HG02610 (cell line): Measurements from ENCODE around the gene URB1.
"Not testable (repeated sequence)": the region's sequence is repeated elsewhere in the genome, so short reads cannot be mapped to it uniquely, and the experiment has no call there.

Experiments
- ATAC-seq: cut with Tn5 transposase; IDR thresholded peaks from one replicate; pipeline ENCODE4 v1.9.1; 2021; ENCODE audit warnings: mild to moderate bottlenecking, moderate library complexity; ENCODE audit not compliant: unreplicated experiment

Gene URB1

DNA sequence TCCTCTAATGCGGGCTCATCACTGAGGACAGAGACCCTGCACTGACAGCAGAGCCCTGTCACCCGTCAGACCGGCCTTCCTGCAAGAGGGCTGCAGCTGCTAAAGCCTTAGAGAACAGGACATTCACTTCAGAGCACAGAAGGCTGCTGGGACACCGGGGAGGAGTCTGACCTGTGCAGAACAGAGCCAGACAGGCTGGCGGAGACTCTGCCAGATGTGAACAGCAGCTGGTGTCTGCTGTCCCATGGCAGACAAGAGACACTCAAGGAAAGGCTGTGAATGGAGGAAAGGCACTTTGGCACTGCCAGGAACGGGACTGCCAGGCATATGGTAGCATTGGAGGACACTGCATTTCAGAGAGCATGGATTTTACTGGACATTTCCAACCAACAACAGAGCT lies 72.8 kb downstream of the URB1 start:
- no peak for ATAC-seq

GRCh38 chr21:32319012-32319411 lies 73.8 kb downstream of the URB1 start:
- ATAC-seq: no peak

DNA sequence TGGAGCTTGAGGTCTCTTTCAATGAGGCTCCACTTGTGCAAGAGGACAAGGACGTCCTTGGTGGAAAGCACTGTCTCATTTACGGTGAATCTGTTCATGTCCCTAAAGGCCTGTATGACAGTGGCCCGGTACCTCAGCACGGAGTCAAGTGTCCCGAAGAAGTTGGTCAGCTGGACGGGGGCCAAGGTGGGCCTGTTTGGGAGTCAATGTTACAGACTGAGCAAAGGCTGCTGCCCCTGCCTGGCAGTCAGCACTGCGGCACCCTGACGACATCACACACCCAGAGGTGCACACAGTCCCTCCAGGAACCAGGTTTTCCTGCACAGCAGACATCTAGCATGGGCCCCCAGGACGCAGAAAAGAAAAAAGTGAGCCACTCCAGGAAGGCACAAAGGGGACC lies 75.1 kb downstream of the URB1 start:
- no peak for ATAC-seq

DNA sequence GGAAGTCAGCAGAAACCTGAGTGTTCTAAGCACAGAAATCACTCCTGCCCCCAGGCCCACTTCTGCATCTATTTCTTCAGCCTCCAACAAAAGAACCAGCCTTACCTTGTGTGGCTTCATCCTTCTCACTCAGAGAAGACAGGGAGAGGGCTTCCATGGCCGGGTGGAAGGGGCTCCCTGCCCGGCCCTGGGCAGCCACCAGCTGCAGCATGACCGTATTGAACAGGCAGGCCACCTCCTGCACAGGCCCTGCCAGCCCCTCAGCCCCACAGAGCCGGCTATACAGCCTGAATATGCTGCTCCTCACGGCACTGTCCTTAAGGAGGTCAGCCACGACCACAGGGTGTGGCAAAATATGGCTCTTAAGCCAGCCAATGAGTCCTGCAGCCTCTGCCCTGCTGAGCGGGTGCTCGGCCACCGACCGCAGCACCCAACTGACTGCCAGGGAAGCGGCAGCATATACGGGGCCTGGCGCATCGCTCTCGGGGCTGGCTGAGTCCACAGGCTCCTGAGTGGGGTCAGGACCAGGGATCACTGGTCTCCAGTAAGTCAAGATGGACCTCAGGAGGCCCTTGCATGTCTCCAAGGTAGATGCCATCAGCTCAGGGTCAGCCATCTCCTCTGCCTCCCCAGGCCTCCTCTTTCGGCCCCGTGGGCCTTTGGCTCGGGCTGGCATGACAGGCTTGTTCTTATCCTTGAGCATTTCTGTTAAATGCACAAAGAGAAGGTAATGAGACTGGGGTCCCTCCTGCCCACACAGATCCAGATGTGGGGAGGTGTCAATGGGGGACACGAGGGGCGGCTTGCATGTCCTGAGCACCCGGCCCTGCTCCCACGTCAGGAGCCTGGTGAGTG lies 76.2 kb downstream of the URB1 start:
- no peak for ATAC-seq

DNA sequence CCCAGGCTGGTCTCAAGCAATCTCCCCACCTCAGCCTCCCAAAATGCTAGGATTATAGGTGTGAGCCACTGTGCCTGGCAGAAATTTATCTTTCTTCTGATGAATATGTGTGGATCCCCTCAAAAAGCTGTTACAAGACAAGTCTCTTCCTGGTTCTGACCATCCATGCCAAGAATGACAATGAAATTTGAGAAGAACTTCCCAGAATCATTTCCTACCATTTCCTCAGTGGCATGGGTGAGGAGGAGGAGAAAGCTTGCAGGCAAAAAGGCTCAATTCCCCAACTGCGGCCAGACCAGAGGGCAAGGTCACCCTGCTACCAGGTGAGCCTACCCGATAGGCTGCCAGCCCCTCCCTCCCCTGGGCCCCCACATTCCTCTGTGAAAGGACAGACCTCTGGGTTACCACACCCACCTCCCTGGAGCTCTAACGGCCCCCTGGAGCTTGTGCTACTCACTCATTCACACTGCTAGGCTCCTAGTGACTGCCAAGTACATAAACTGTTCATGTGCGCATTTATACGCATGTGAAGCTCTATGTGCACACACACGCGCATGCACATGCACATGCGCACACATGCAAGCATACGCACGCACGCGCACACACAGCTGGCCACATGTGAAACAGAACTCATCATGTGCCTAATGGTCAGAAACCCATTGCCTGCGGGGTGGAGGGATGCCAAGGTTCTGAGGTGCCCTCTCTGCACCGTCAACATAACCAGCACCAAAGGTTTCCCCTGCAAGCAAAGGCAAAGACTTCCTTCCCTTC lies 77.1 kb downstream of the URB1 start:
- no peak for ATAC-seq

GRCh38 chr21:32314806-32315205 lies 78.0 kb downstream of the URB1 start:
- no peak for ATAC-seq

DNA sequence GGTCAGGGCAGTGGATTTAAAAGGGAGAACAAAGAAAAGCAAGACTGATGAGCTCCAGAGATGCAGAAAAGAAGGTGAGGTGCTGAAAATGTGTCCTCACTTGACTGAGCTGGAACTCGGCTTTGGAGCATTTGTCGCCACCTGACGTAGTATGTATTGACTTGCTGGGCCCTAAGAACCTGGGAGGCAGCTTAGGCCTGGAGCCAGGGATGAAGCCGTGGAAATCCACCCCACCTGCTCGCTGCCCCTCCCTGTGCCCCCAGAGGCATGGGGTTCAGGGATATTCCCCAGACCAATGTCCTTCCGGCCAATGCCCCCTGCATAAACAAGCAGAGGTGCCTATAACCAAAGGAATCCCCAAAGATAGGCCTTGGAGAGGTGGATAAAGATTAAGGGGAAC lies 79.8 kb downstream of the URB1 start:
- no peak for ATAC-seq

GRCh38 chr21:32312326-32312725 lies 80.5 kb downstream of the URB1 start:
- ATAC-seq: no peak

DNA sequence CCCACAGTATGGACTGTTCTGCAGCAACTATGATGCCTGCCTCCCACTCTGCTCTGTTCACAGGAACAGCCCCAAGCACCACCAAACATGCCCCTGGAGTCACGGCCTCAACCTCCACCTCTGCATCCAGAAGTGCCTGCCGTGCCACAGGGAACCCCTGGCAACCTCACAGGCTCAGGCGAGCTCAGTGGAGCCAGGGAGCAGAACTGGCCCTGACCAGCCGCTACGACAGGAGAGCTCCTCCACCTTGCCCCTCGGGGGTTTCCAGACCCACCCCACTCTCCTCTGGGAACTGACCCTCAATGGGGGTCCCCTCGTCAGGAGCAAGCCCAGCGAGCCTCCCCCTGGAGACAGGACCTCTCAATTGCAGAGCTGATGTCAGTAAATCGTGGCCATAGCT lies 81.2 kb downstream of the URB1 start:
- no peak for ATAC-seq

DNA sequence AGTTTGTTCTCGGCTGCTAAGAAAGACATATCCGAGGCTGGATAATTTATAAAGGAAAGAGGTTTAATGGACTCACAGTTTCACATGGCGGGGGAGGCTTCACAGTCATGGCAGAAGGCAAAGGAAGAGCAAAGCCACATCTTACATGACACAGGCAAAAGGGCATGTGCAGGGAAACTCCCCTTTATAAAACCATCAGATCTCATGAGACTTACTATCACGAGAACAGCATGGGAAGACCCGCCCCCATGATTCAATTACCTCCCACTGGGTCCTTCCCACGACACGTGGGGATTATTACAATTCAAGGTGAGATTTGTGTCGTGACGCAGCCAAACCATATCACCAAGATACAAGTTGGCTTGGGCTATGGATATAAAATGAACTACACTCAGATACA lies 81.8 kb downstream of the URB1 start:
- ATAC-seq: not testable (repeated sequence)

DNA sequence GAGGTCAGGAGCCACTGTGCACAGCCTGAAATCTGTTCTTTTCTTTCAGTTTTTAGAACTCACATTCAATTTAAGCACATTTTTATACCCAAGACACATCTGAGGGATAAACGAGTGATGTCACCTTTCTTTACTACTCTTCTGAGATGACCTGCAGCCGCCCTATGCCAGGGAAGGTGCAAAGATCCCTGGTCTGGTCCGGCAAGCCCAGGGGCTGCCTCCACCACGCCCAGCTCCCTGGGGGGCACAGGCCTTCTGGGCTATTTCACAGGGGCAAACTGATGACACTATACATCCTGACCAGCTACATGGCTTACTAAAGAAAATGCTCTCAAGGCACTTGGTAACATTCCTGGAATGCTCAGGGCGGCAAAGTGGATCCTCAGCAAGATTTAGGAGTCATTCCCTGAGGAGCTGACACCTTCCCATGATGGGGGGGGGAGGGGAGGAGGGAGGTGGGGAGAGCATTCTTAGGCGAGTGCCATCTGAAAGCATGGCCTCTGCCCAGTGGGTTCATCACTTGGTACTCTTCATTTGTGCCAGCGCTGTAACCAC lies 82.8 kb downstream of the URB1 start:
- no peak for ATAC-seq

- no peak for ATAC-seq
Observed at GRCh38 chr21:32308696-32309095, 84.1 kb downstream of the URB1 start.

DNA sequence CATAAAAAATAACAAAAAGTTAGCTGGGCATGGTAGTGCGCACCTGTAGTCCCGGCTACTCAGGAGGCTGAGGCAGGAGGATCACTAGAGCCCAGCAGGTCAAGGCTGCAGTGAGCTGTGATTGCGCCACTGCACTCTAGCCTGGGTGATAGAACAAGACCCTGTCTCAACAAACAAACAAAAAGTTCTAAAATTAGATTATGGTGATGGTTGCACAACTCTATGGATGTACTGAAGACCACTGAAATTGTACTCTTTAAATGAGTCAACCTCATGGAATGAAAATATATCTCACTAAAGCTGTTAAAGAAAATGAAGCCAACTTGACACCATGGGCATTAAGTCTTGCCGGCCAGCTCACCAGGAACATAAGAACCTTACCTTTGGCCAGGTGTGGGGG lies 85.1 kb downstream of the URB1 start:
- ATAC-seq: no peak

DNA sequence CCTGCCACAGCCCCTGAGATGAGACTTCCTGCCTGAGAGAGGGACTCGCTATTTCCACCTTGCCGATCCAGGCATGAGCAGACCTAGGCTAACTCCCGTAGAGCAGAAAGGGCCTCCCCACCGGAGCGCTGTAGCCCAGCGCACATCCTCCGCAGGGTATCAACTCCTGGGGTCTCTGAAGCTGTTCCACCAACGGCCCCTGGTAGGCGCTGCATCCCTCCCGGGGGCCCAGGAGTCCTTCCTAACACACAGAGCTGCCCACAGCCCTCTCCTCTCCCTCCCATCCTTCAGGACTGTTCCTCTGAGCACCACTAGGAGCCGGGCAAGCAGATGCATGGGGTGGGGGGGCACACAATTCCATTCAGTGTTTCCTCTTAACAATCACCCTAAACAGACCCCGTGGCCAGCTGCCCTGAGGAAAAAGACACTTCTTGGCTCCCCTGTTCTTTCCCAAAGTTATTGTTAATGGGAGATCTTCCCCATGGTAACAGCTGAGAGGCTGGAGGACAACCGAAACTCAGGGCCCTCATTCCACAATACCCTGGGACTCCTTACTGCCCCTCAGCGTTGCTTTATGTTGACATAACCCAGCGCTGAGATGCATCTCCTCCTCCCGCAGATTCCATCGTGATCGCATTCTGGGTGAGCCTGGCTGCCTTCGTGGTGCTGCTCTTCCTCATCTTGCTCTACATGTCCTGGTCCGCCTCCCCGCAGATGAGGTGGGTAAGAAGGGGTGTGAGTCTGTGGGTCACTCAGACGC lies 86.6 kb downstream of the URB1 start:
- no peak for ATAC-seq

GRCh38 chr21:32304998-32305397 lies 87.8 kb downstream of the URB1 start:
- no peak for ATAC-seq

- no peak for ATAC-seq
Observed at GRCh38 chr21:32303385-32303784, 89.4 kb downstream of the URB1 start.

DNA sequence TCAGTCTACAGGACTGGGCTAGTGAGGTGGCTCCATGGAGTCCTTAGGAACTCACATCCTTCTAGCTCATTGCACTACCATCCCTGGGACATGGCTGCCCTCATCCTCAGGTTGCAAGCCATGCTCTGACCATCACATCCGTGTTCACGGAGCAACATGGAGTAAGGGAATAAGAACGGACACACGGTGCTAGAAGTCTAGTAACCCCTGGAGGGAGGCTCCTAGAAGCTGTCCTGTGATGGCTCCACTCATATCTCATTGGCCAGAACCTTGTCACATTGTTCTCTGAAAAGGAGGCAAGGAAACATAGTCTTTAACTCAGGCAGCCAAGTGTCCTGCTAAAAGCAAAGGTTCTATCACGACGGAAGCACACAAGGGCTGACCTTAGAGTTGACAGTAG lies 90.3 kb downstream of the URB1 start:
- no peak for ATAC-seq

DNA sequence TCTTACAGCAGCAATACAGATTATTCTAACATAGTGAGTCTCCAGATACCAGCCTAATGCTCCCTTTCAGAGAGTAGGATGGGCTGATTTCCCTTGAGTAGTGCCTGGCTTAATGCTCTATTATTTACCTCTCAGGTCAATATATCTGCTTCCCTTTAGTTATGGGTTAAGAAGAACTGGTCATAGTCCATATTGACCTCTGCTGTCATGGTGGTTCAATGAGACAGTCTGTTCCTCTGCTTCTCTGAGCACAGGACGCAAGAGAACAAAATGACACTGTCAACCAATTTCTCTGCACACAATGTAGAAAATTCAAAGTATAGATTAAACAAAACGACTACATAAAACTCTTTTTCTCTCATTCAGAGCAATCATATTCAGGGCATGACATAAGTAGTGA lies 91.2 kb downstream of the URB1 start:
- ATAC-seq: no peak

DNA sequence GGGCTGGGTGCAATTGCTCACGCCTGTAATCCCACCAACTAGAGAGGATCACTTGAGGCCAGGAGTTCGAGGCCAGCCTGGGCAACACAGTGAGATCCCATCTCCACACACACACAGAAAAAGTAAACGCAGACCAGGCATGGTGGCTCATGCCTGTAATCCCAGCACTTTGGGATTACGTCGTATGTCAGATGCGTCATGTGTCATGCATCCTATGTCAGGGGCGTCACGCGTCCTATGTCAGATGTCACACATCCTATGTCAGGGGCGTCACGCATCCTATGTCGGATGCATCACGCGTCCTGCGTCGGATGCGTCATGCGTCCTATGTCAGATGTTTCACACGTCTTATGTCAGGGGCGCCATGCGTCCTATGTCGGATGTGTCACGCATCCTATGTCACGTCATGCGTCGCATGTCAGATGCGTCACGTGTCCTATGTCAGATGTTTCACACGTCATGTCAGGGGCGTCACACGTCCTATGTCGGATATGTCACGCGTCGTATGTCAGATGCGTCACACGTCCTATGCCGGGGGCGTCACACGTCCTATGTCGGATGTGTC lies 92.6 kb downstream of the URB1 start:
- ATAC-seq: no peak

- ATAC-seq: no peak
Observed at GRCh38 chr21:32299695-32300094, 93.1 kb downstream of the URB1 start.

DNA sequence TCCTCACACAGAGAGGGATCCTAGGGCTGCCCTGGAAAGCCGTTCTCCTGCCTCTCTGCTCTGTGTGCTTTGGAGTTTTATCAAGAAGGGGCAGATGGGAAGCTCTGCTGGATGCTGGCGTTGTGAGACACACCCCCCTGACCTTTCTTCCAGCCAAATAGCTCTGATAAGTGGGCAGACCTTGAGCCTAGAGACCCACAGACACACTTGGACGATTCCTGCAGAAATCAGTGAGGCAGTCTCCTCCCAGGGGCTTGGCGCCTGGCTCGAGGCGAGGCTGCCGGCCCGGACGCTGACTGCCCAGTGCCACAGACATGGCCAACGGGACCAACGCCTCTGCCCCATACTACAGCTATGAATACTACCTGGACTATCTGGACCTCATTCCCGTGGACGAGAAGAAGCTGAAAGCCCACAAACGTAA lies 94.1 kb downstream of the URB1 start, which contains the start of gene MRAP:
Gene MRAP, plus strand, starts transcription at position 198 of the 424 bp plus-strand sequence. Its CDS starts 117 bp downstream, at position 315.
- ATAC-seq: no peak
